ENCODE measurements around the gene NDUFS4.

GRCh38 chr5:53537711-53538110, 22.7 kb upstream of the NDUFS4 start:
- no peak for TF ChIP-seq CTCF (IDR thresholded peaks at IDR 0.05; ENCODE audit: poor library complexity)
- no peak for TF ChIP-seq EZH2 (IDR thresholded peaks at IDR 0.05; ENCODE audit: borderline replicate concordance)
